GM12878 (cell line): ENCODE results near the gene GOLGA8B. TPM values are rescaled to one million over a fixed set of nuclear protein-coding genes. Genes with fewer than 3 reads are reported as not detected.

Source experiments
- ATAC-seq: fragments of 200-7000 bp; cut with Tn5 transposase; 3 replicates; pipeline ENCODE4 v1.9.1; 2020; ENCODE audit warnings: mild to moderate bottlenecking, moderate library complexity
- BruUV-seq: library from RNA; stranded (reverse); fragments of 400-500 nt; replicated peaks from 2 replicates; lab custom pipeline; 2021; lab: Mats Ljungman, UMichigan
- CTCF ChIA-PET: fragments of 300-600 bp; sonication (Branson Sonifier 250); formaldehyde crosslinking; extraction: SDS; loops from one replicate; lab custom pipeline; 2021; ENCODE audit warnings: inconsistent platforms; lab: Yijun Ruan, JAX
- POLR2A ChIA-PET: fragments of 350-600 bp; formaldehyde crosslinking; extraction: SDS; loops from one replicate; lab custom pipeline; 2021; ENCODE audit warnings: inconsistent platforms; lab: Charles Lee
- RAD21 ChIA-PET: fragments of 300-600 bp; sonication (Branson Sonifier 250); formaldehyde crosslinking; loops from one replicate; lab custom pipeline; 2023; ENCODE audit warnings: antibody characterized with exemption; ENCODE audit not compliant: unreplicated experiment; lab: Charles Lee
- SMC1A ChIA-PET: fragments of 300-600 bp; sonication (Branson Sonifier 250); formaldehyde crosslinking; loops from one replicate; lab custom pipeline; 2023; ENCODE audit not compliant: unreplicated experiment, uncharacterized antibody; lab: Charles Lee
- DNase-seq: peaks from one replicate; pipeline ENCODE4 v3.0.0-alpha.2; 2011; ENCODE audit warnings: low read depth, low spot score
- FAIRE-seq: peaks from 3 replicates; lab custom pipeline; 2011; peaks lifted over from hg19 to GRCh38; lab: Jason Lieb, UNC
- H2AFZ ChIP-seq: 2 replicates; pipeline ENCODE4 v1.6.0; 2011; ENCODE audit warnings: low read depth, low read length, control low read depth; ENCODE audit not compliant: control insufficient read depth
- H3K27ac ChIP-seq: 2 replicates; pipeline ENCODE4 v1.5.1; 2011; ENCODE audit warnings: control low read depth; ENCODE audit not compliant: control insufficient read depth, insufficient read depth
- H3K27me3 ChIP-seq, 2 experiments: replicated peaks in 1 of 2; 2 replicates each; pipeline versions ENCODE4 v1.6.0 to v1.6.1; 2011; ENCODE audit warnings: low read length in 1 of 2; ENCODE audit not compliant: control insufficient read depth in 2 of 2, insufficient read depth in 2 of 2
- H3K36me3 ChIP-seq, 2 experiments: 2 replicates each; pipeline ENCODE4 v1.5.1; 2011; ENCODE audit warnings: low read length in 1 of 2; ENCODE audit not compliant: control insufficient read depth in 2 of 2, insufficient read depth in 2 of 2
- H3K4me1 ChIP-seq: 2 replicates; pipeline ENCODE4 v1.6.1; 2011; ENCODE audit warnings: mild to moderate bottlenecking, low read length, moderate library complexity, mixed read lengths; ENCODE audit not compliant: control insufficient read depth, insufficient read depth
- H3K4me2 ChIP-seq: 2 replicates; pipeline ENCODE4 v1.6.0; 2011; ENCODE audit warnings: control low read depth; ENCODE audit not compliant: control insufficient read depth, insufficient read depth
- H3K4me3 ChIP-seq: fragments of 200-600 bp; sonication (generic); 2 replicates; pipeline ENCODE4 v1.5.1; 2016
- H3K79me2 ChIP-seq: 2 replicates; pipeline ENCODE4 v1.6.0; 2011; ENCODE audit warnings: low read length; ENCODE audit not compliant: control insufficient read depth, insufficient read depth
- H3K9ac ChIP-seq: 2 replicates; pipeline ENCODE4 v1.8.0; 2011; ENCODE audit warnings: low read length, control low read depth, mixed read lengths; ENCODE audit not compliant: control insufficient read depth, insufficient read depth
- H3K9me3 ChIP-seq: replicated peaks from 3 replicates; pipeline ENCODE4 v1.5.1; 2011; ENCODE audit warnings: mild to moderate bottlenecking, low read length; ENCODE audit not compliant: control insufficient read depth, insufficient read depth
- H4K20me1 ChIP-seq: 2 replicates; pipeline ENCODE4 v1.6.0; 2011; ENCODE audit not compliant: control insufficient read depth, insufficient read depth
- LARP7 ChIP-seq: fragments of 450-650 bp; IDR thresholded peaks from 2 replicates; pipeline ENCODE4 v1.6.1; 2017; ENCODE audit warnings: mild to moderate bottlenecking
- ZNF217 ChIP-seq: fragments of 450-650 bp; IDR thresholded peaks from 2 replicates; pipeline ENCODE4 v1.6.1; 2017; ENCODE audit warnings: antibody characterized with exemption, mild to moderate bottlenecking
- in situ Hi-C: fragments of 300-500 bp; cut with MboI; formaldehyde crosslinking; loops from 9 replicates; pipeline ENCODE4 v1.14.3; 2018; ENCODE audit warnings: mixed read lengths
- intact Hi-C: fragments of 100-400 bp; cut with micrococcal nuclease; formaldehyde crosslinking; loops from one replicate; pipeline ENCODE4 v1.14.2; 2022; ENCODE audit not compliant: unreplicated experiment
- polyA plus RNA-seq, 11 experiments: library from polyadenylated mRNA; depleted of rRNA in 4 of 11; unstranded in 6 of 11; stranded (reverse) in 5 of 11; fragments of >200 nt; fragmentation: Nextera tagmentation in 4 of 11; fragmentation: Illumina TruSeq in 1 of 11; extraction: Ambion mirVana in 4 of 11; extraction: Trizol in 1 of 11; gene quantifications; 1 replicate in 1 of 11; 2 replicates in 10 of 11; pipeline versions ENCODE4 v1.2.1 to v1.2.3, GENCODE V29; 2011 to 2016; ENCODE audit warnings: inconsistent platforms in 2 of 11, missing spikeins in 2 of 11, low read depth in 1 of 11
- total RNA-seq, 4 experiments: library from RNA; depleted of rRNA in 3 of 4; stranded (reverse); fragments of >200 nt in 3 of 4; fragmentation: Illumina TruSeq in 1 of 4; extraction: Trizol in 1 of 4; gene quantifications; 2 replicates each; pipeline versions ENCODE4 v1.2.1 to v1.2.3, GENCODE V29; 2013 to 2021
- TF ChIP-seq, protein P1 (sequence below): fragments of 450-650 bp; IDR thresholded peaks from 2 replicates; pipeline ENCODE4 v1.6.1; 2014; ENCODE audit warnings: mild to moderate bottlenecking
- TF ChIP-seq, protein P2 (sequence below): IDR thresholded peaks from 2 replicates; pipeline ENCODE4 v1.6.1; 2012; ENCODE audit warnings: low read length, inconsistent platforms
- TF ChIP-seq, protein P3 (sequence below): IDR thresholded peaks from 2 replicates; pipeline ENCODE4 v1.6.1; 2012; ENCODE audit warnings: improper control_type of control experiment, low read depth, low read length; ENCODE audit not compliant: insufficient replicate concordance
- TF ChIP-seq, protein P4 (sequence below): fragments of 450-650 bp; IDR thresholded peaks from 2 replicates; pipeline ENCODE4 v1.6.1; 2018; ENCODE audit warnings: mild to moderate bottlenecking, low read depth, moderate library complexity; ENCODE audit not compliant: partially characterized antibody
- TF ChIP-seq, protein P5 (sequence below): fragments of 450-650 bp; IDR thresholded peaks from 2 replicates; pipeline ENCODE4 v1.6.1; 2017; ENCODE audit warnings: mild to moderate bottlenecking, moderate library complexity
- TF ChIP-seq, protein P6 (sequence below): IDR thresholded peaks from 2 replicates; pipeline ENCODE4 v1.6.1; 2011; ENCODE audit warnings: low read depth, low read length, improper control_type of control experiment, borderline replicate concordance

Gene GOLGA8B
- total and polyA plus RNA-seq, 10 of the 15 experiments (the other 5 are each of a cell fraction or from before 2014, with no cell fraction given) = 18.5 to 302 (median 78.7) TPM

DNA sequence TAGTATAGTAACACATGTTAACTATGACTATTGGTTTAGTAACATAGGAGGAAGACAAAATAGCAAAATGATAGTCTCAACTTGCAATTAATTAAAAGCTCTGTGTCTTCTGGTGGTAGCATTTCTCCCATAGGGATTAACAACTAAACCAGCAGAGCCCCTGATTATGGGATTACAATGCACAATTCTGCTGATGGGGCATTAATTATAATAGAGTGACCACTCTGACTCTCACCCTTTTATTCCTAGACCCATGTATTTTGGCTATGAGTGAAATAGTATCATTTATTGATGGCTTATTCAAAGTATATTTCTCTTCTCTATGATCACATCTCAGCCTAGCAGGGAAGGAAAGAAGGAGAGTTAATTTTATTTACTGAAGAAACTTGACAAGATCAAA, 17.5 kb upstream of the GOLGA8B start:
- Histone ChIP-seq H2AFZ (no peak overlapping the region), H4K20me1 (no peaks in the 10 kb centered on the region), H3K79me2 (no peaks in the 10 kb centered on the region), H3K27me3 (peaks cover 0 to 2% of the 10 kb centered on the region in 2 experiments; a peak in 1 of 4 replicates), H3K4me3 (no peak overlapping the region), H3K9ac (no peak overlapping the region), H3K4me1 (no peaks in the 10 kb centered on the region), H3K36me3 (no peaks in the 10 kb centered on the region), H3K27ac (no peak overlapping the region), H3K4me2 (no peak overlapping the region), H3K9me3 (no peaks in the 10 kb centered on the region)
- SMC1A ChIA-PET = no interaction called here
- POLR2A ChIA-PET = no interaction called here
- RAD21 ChIA-PET = no interaction called here
- FAIRE-seq = no peak
- in situ Hi-C loops (loop anchor here (25.0 kb wide), 1 partner anchor 311 kb away; no protein-coding TSS in a partner anchor), intact Hi-C loops (no loop called here)
- CTCF ChIA-PET = no interaction called here
- no peak for ATAC-seq
- DNase-seq = no peak
- no TSS peak for BruUV-seq
- TF ChIP-seq, protein P1, sequence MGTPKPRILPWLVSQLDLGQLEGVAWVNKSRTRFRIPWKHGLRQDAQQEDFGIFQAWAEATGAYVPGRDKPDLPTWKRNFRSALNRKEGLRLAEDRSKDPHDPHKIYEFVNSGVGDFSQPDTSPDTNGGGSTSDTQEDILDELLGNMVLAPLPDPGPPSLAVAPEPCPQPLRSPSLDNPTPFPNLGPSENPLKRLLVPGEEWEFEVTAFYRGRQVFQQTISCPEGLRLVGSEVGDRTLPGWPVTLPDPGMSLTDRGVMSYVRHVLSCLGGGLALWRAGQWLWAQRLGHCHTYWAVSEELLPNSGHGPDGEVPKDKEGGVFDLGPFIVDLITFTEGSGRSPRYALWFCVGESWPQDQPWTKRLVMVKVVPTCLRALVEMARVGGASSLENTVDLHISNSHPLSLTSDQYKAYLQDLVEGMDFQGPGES = no peak
- TF ChIP-seq, protein P2, sequence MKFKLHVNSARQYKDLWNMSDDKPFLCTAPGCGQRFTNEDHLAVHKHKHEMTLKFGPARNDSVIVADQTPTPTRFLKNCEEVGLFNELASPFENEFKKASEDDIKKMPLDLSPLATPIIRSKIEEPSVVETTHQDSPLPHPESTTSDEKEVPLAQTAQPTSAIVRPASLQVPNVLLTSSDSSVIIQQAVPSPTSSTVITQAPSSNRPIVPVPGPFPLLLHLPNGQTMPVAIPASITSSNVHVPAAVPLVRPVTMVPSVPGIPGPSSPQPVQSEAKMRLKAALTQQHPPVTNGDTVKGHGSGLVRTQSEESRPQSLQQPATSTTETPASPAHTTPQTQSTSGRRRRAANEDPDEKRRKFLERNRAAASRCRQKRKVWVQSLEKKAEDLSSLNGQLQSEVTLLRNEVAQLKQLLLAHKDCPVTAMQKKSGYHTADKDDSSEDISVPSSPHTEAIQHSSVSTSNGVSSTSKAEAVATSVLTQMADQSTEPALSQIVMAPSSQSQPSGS = no peak
- TF ChIP-seq, protein P3, sequence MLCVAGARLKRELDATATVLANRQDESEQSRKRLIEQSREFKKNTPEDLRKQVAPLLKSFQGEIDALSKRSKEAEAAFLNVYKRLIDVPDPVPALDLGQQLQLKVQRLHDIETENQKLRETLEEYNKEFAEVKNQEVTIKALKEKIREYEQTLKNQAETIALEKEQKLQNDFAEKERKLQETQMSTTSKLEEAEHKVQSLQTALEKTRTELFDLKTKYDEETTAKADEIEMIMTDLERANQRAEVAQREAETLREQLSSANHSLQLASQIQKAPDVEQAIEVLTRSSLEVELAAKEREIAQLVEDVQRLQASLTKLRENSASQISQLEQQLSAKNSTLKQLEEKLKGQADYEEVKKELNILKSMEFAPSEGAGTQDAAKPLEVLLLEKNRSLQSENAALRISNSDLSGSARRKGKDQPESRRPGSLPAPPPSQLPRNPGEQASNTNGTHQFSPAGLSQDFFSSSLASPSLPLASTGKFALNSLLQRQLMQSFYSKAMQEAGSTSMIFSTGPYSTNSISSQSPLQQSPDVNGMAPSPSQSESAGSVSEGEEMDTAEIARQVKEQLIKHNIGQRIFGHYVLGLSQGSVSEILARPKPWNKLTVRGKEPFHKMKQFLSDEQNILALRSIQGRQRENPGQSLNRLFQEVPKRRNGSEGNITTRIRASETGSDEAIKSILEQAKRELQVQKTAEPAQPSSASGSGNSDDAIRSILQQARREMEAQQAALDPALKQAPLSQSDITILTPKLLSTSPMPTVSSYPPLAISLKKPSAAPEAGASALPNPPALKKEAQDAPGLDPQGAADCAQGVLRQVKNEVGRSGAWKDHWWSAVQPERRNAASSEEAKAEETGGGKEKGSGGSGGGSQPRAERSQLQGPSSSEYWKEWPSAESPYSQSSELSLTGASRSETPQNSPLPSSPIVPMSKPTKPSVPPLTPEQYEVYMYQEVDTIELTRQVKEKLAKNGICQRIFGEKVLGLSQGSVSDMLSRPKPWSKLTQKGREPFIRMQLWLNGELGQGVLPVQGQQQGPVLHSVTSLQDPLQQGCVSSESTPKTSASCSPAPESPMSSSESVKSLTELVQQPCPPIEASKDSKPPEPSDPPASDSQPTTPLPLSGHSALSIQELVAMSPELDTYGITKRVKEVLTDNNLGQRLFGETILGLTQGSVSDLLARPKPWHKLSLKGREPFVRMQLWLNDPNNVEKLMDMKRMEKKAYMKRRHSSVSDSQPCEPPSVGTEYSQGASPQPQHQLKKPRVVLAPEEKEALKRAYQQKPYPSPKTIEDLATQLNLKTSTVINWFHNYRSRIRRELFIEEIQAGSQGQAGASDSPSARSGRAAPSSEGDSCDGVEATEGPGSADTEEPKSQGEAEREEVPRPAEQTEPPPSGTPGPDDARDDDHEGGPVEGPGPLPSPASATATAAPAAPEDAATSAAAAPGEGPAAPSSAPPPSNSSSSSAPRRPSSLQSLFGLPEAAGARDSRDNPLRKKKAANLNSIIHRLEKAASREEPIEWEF = no peak
- TF ChIP-seq, protein P4, sequence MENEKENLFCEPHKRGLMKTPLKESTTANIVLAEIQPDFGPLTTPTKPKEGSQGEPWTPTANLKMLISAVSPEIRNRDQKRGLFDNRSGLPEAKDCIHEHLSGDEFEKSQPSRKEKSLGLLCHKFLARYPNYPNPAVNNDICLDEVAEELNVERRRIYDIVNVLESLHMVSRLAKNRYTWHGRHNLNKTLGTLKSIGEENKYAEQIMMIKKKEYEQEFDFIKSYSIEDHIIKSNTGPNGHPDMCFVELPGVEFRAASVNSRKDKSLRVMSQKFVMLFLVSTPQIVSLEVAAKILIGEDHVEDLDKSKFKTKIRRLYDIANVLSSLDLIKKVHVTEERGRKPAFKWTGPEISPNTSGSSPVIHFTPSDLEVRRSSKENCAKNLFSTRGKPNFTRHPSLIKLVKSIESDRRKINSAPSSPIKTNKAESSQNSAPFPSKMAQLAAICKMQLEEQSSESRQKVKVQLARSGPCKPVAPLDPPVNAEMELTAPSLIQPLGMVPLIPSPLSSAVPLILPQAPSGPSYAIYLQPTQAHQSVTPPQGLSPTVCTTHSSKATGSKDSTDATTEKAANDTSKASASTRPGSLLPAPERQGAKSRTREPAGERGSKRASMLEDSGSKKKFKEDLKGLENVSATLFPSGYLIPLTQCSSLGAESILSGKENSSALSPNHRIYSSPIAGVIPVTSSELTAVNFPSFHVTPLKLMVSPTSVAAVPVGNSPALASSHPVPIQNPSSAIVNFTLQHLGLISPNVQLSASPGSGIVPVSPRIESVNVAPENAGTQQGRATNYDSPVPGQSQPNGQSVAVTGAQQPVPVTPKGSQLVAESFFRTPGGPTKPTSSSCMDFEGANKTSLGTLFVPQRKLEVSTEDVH = no peak
- TF ChIP-seq LARP7 = no peak
- TF ChIP-seq ZNF217 = no peak
- TF ChIP-seq, protein P5, sequence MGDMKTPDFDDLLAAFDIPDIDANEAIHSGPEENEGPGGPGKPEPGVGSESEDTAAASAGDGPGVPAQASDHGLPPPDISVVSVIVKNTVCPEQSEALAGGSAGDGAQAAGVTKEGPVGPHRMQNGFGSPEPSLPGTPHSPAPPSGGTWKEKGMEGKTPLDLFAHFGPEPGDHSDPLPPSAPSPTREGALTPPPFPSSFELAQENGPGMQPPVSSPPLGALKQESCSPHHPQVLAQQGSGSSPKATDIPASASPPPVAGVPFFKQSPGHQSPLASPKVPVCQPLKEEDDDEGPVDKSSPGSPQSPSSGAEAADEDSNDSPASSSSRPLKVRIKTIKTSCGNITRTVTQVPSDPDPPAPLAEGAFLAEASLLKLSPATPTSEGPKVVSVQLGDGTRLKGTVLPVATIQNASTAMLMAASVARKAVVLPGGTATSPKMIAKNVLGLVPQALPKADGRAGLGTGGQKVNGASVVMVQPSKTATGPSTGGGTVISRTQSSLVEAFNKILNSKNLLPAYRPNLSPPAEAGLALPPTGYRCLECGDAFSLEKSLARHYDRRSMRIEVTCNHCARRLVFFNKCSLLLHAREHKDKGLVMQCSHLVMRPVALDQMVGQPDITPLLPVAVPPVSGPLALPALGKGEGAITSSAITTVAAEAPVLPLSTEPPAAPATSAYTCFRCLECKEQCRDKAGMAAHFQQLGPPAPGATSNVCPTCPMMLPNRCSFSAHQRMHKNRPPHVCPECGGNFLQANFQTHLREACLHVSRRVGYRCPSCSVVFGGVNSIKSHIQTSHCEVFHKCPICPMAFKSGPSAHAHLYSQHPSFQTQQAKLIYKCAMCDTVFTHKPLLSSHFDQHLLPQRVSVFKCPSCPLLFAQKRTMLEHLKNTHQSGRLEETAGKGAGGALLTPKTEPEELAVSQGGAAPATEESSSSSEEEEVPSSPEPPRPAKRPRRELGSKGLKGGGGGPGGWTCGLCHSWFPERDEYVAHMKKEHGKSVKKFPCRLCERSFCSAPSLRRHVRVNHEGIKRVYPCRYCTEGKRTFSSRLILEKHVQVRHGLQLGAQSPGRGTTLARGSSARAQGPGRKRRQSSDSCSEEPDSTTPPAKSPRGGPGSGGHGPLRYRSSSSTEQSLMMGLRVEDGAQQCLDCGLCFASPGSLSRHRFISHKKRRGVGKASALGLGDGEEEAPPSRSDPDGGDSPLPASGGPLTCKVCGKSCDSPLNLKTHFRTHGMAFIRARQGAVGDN = no peak
- TF ChIP-seq, protein P6, sequence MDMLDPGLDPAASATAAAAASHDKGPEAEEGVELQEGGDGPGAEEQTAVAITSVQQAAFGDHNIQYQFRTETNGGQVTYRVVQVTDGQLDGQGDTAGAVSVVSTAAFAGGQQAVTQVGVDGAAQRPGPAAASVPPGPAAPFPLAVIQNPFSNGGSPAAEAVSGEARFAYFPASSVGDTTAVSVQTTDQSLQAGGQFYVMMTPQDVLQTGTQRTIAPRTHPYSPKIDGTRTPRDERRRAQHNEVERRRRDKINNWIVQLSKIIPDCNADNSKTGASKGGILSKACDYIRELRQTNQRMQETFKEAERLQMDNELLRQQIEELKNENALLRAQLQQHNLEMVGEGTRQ = no peak
